Upper lobe of right lung (tissue), 1 donor: ENCODE measurements around the gene APCDD1L. TPM values are rescaled to one million over a fixed set of nuclear protein-coding genes. Genes with fewer than 3 reads are reported as not detected.
A peak's percentile ranks its signal among the peaks of the same experiment; 100 is the strongest.

Experiments used
- ATAC-seq: fragments of 200-7000 bp; cut with Tn5 transposase; one replicate; pipeline ENCODE4 v1.9.1; 2020; ENCODE audit warnings: mild to moderate bottlenecking, moderate library complexity
- DNase-seq: peaks from one replicate; pipeline ENCODE4 v3.0.0-alpha.2; 2020
- H3K27ac ChIP-seq: fragments of 200-600 bp; one replicate; pipeline ENCODE4 v1.8.0; 2022
- H3K27me3 ChIP-seq: fragments of 200-600 bp; one replicate; pipeline ENCODE4 v1.8.0; 2022; ENCODE audit warnings: mild to moderate bottlenecking
- H3K36me3 ChIP-seq: fragments of 200-600 bp; one replicate; pipeline ENCODE4 v1.8.0; 2022
- H3K4me1 ChIP-seq: fragments of 200-600 bp; one replicate; pipeline ENCODE4 v1.8.0; 2022
- H3K4me3 ChIP-seq: fragments of 200-600 bp; one replicate; pipeline ENCODE4 v1.8.0; 2022; ENCODE audit warnings: mild to moderate bottlenecking
- H3K9me3 ChIP-seq: fragments of 200-600 bp; one replicate; pipeline ENCODE4 v1.8.0; 2022
- intact Hi-C: fragments of 100-400 bp; cut with DNase I; formaldehyde crosslinking; loops from one replicate; pipeline ENCODE4 v1.11.0; 2022
- total RNA-seq: library from RNA; stranded (reverse); fragmentation: NEBNext Ultra II Directional; extraction: Animal tissue kit (Norgen Biotek cat#: 25700); gene quantifications from one replicate; pipeline ENCODE4 v1.2.1, GENCODE V29; 2021
- TF ChIP-seq, protein P1 (sequence below): fragments of 200-600 bp; IDR thresholded peaks from one replicate; pipeline ENCODE4 v1.8.0; 2022; ENCODE audit warnings: antibody characterized with exemption
- donor health status: DM: no; HTN: yes; CAD: no; lungs with severe emphysema.

The APCDD1L gene
- total RNA-seq, 1 donor from 2014 or later: not detected

DNA sequence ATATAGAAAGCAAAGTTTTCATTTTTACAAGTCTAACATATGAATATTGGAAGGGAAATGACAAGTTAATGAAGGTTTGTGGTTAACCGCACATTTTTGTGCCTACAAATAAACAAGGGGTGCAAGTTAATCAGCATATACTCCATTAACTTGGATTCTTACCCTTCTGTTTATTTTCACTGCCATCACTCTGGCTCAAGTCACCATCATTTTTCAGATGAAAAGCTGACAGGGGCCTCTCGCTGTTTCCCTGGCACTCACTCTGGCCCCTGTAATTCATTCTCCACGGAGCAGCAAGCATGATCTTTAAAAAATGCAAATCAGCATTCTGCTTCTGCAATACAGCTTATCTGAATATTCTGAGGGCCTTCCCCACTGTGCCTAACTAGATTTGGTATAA lies 29.8 kb downstream of the APCDD1L start:
- H3K9me3 ChIP-seq: peaks cover 6% of the 10 kb centered on the region
- no peak overlapping the region for H3K4me3 ChIP-seq
- TF ChIP-seq, protein P1, sequence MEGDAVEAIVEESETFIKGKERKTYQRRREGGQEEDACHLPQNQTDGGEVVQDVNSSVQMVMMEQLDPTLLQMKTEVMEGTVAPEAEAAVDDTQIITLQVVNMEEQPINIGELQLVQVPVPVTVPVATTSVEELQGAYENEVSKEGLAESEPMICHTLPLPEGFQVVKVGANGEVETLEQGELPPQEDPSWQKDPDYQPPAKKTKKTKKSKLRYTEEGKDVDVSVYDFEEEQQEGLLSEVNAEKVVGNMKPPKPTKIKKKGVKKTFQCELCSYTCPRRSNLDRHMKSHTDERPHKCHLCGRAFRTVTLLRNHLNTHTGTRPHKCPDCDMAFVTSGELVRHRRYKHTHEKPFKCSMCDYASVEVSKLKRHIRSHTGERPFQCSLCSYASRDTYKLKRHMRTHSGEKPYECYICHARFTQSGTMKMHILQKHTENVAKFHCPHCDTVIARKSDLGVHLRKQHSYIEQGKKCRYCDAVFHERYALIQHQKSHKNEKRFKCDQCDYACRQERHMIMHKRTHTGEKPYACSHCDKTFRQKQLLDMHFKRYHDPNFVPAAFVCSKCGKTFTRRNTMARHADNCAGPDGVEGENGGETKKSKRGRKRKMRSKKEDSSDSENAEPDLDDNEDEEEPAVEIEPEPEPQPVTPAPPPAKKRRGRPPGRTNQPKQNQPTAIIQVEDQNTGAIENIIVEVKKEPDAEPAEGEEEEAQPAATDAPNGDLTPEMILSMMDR: no peak
- no peaks in the 10 kb centered on the region for H3K27me3 ChIP-seq
- intact Hi-C loops: no loop called here
- H3K27ac ChIP-seq: no peak overlapping the region
- DNase-seq: no peak
- H3K36me3 ChIP-seq: no peaks in the 10 kb centered on the region
- no peaks in the 10 kb centered on the region for H3K4me1 ChIP-seq
- ATAC-seq: no peak

DNA sequence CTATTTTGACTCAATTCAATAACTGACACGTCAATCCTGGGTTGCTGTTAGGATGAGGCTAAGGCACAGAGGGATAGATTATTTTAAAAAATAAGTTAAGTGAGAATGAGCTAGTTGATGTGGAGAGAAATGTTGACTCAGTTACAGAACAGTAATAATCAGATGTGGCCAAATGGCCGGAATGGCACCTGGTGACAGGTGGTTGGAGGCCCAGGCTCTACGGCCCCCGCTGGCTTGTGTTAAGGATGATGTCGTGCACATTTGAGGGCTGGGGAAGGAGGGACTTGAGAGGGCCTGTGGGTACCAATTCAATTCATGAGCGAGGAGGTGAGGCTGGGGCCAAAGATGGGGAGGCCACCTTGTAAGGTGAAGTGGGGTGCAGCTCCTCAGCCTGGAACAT lies 31.7 kb downstream of the APCDD1L start:
- DNase-seq (no peak), ATAC-seq (no peak)
- no peak overlapping the region for H3K27ac ChIP-seq
- H3K36me3 ChIP-seq: no peaks in the 10 kb centered on the region
- no peak overlapping the region for H3K4me3 ChIP-seq
- no peaks in the 10 kb centered on the region for H3K4me1 ChIP-seq
- no peaks in the 10 kb centered on the region for H3K27me3 ChIP-seq
- TF ChIP-seq, protein P1: no peak
- intact Hi-C loops: no loop called here
- H3K9me3 ChIP-seq: peaks cover 6% of the 10 kb centered on the region

DNA sequence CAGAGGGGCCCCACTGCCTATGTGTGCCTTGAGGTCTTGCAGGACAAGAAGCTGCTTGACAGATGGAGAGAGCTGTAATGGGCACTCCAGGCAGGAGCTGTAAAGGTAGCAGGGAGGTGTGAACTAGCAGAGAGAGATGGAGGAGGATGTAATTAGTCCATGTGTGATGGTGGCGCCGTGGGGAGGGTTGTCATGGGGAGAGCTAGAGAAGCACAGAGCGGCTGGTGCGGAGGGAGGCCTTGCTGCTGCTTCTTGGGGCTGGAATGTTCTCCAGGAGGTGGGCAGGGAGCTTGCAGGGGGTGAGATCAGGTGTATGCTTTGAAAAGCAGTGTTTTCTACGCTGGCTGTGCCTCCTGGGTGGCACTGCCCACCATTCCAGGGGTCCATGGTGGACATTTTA lies 32.1 kb downstream of the APCDD1L start:
- Histone ChIP-seq H3K27ac (no peak overlapping the region), H3K36me3 (no peaks in the 10 kb centered on the region), H3K4me3 (no peak overlapping the region), H3K27me3 (no peaks in the 10 kb centered on the region), H3K4me1 (no peaks in the 10 kb centered on the region), H3K9me3 (peaks cover 6% of the 10 kb centered on the region)
- no peak for DNase-seq
- no peak for ATAC-seq
- intact Hi-C loops: no loop called here
- TF ChIP-seq, protein P1: no peak

DNA sequence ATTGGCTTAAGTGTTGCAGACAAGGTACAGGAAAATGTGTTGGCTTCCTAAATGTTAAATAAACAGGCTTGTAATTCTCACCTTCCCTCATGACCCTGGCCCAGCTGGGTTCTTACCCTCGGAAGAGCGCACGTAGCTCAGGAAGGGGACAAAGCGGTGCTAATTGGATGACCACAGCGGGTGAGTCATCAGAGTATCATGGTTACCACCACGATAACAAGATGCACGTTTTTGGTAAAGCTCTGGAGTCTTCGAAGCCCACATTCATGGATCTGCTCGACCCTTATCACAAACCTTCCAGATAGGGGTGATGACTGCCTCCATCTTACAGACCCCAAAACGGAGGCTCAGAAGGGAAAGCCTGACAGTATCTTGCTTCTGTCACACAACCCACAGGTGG lies 32.8 kb downstream of the APCDD1L start:
- TF ChIP-seq, protein P1: no peak
- Histone ChIP-seq H3K9me3 (peaks cover 6% of the 10 kb centered on the region), H3K4me3 (no peak overlapping the region), H3K36me3 (no peaks in the 10 kb centered on the region), H3K4me1 (no peaks in the 10 kb centered on the region), H3K27me3 (no peaks in the 10 kb centered on the region), H3K27ac (no peak overlapping the region)
- DNase-seq (no peak), ATAC-seq (no peak)
- intact Hi-C loops: no loop called here

DNA sequence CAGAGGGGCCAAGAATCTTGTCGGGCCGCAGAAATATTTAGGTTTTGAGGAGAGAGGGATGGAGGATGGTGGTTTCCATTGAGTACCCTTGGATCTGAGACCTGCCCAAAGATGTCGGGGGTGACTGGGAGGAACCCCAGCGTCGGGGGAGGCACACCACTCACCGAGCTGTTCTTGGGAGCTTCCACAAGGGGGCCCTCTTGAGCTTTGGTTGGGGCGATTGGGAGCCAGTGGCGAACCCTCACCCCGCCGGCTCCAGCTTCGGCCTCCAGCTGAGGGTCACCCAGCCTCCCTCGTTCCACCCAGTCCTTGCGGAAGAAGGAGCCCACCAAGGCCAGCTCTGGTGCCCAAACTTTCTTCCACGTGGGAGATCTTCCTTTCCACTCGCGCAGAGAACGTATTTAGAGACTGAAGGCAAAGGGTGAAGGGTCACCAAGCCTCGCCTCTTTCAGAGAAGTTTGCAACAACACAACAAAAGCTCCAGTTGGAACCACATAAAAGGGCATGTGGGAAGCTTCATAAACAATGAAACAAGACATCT lies 33.6 kb downstream of the APCDD1L start:
- DNase-seq (no peak), ATAC-seq (peak; percentile 83)
- H3K27ac ChIP-seq: no peak overlapping the region
- H3K36me3 ChIP-seq: no peaks in the 10 kb centered on the region
- intact Hi-C loops: no loop called here
- H3K4me1 ChIP-seq: no peaks in the 10 kb centered on the region
- no peaks in the 10 kb centered on the region for H3K27me3 ChIP-seq
- TF ChIP-seq, protein P1: peak; percentile 46
- no peak overlapping the region for H3K4me3 ChIP-seq
- peaks cover 6% of the 10 kb centered on the region for H3K9me3 ChIP-seq
